PC-3 (cell line): ENCODE results near the gene SEC14L6. TPM values are rescaled to one million over a fixed set of nuclear protein-coding genes. Genes with fewer than 3 reads are reported as not detected.
A peak's percentile ranks its signal among the peaks of the same experiment; 100 is the strongest.

ENCODE experiments used
- ATAC-seq: fragments of 200-7000 bp; cut with Tn5 transposase; 2 replicates; pipeline ENCODE4 v1.9.1; 2020; ENCODE audit warnings: mild to moderate bottlenecking, moderate library complexity
- BruUV-seq: library from RNA; stranded (reverse); fragments of 400-500 nt; replicated peaks from 2 replicates; lab custom pipeline; 2021; lab: Mats Ljungman, UMichigan
- CTCF ChIA-PET: fragments of 300-600 bp; sonication (Branson Sonifier 250); formaldehyde crosslinking; loops from one replicate; lab custom pipeline; 2022; ENCODE audit warnings: antibody characterized with exemption; lab: Charles Lee
- POLR2A ChIA-PET: fragments of 300-600 bp; sonication (Branson Sonifier 250); formaldehyde crosslinking; loops from one replicate; lab custom pipeline; 2022; ENCODE audit warnings: antibody characterized with exemption; ENCODE audit not compliant: unreplicated experiment; lab: Charles Lee
- DNase-seq: peaks from one replicate; pipeline ENCODE4 v3.0.0-alpha.2; 2015
- H2AFZ ChIP-seq: fragments of 300-600 bp; sonication (generic); 2 replicates; pipeline ENCODE4 v1.6.0; 2016; ENCODE audit warnings: antibody characterized with exemption, low read length
- H3F3A ChIP-seq: fragments of 300-600 bp; sonication (generic); one replicate; pipeline ENCODE4 v1.6.0; 2017; ENCODE audit warnings: antibody characterized with exemption, low read length, control low read depth, mild to moderate bottlenecking; ENCODE audit not compliant: unreplicated experiment
- H3K27ac ChIP-seq: fragments of 300-600 bp; sonication (generic); 2 replicates; pipeline ENCODE4 v1.5.1; 2016; ENCODE audit warnings: mild to moderate bottlenecking, low read length
- H3K27me3 ChIP-seq: fragments of 300-600 bp; sonication (generic); 2 replicates; pipeline ENCODE4 v1.6.1; 2016; ENCODE audit warnings: low read length, mixed read lengths
- H3K36me3 ChIP-seq: fragments of 300-600 bp; sonication (generic); 2 replicates; pipeline ENCODE4 v1.6.1; 2016; ENCODE audit warnings: low read depth, mixed run types, low read length, mixed read lengths
- H3K4me1 ChIP-seq: fragments of 300-600 bp; sonication (generic); 2 replicates; pipeline ENCODE4 v1.5.1; 2016; ENCODE audit warnings: low read length; ENCODE audit not compliant: insufficient read depth
- H3K4me2 ChIP-seq: fragments of 300-600 bp; sonication (generic); 2 replicates; pipeline ENCODE4 v1.6.0; 2016; ENCODE audit warnings: low read length
- H3K4me3 ChIP-seq: fragments of 300-600 bp; sonication (generic); 2 replicates; pipeline ENCODE4 v1.5.1; 2016; ENCODE audit warnings: mild to moderate bottlenecking, low read length, mixed read lengths
- H3K79me2 ChIP-seq: fragments of 300-600 bp; sonication (generic); 2 replicates; pipeline ENCODE4 v1.6.1; 2017; ENCODE audit warnings: low read length, mixed read lengths
- H3K9ac ChIP-seq: fragments of 300-600 bp; sonication (generic); 2 replicates; pipeline ENCODE4 v1.6.0; 2016; ENCODE audit warnings: mild to moderate bottlenecking, low read length
- H3K9me2 ChIP-seq: fragments of 300-600 bp; sonication (generic); replicated peaks from 2 replicates; pipeline ENCODE4 v1.6.1; 2016; ENCODE audit warnings: mixed run types, low read length, mixed read lengths
- H3K9me3 ChIP-seq: fragments of 300-600 bp; sonication (generic); 2 replicates; pipeline ENCODE4 v1.6.1; 2016; ENCODE audit warnings: low read length, mixed read lengths
- H4K20me1 ChIP-seq: fragments of 300-600 bp; sonication (generic); 2 replicates; pipeline ENCODE4 v1.6.1; 2016; ENCODE audit warnings: low read length, mixed read lengths
- CTCF ChIP-seq: fragments of 300-600 bp; sonication (generic); conservative IDR thresholded peaks from 2 replicates; pipeline ENCODE4 v1.5.1; 2017; ENCODE audit warnings: antibody characterized with exemption, low read depth, mild to moderate bottlenecking, low read length
- EZH2 ChIP-seq: fragments of 300-600 bp; sonication (generic); IDR thresholded peaks from one replicate; pipeline ENCODE4 v1.6.1; 2017; ENCODE audit warnings: antibody characterized with exemption, mild to moderate bottlenecking, low read length; ENCODE audit not compliant: unreplicated experiment
- EZH2phosphoT487 ChIP-seq: fragments of 300-600 bp; sonication (generic); IDR thresholded peaks from 2 replicates; pipeline ENCODE4 v1.6.1; 2018; ENCODE audit warnings: mild to moderate bottlenecking, antibody characterized with exemption, low read length, borderline replicate concordance
- intact Hi-C: fragments of 100-400 bp; cut with micrococcal nuclease; formaldehyde crosslinking; loops from 2 replicates; pipeline ENCODE4 v1.9.0; 2023
- total RNA-seq: library from RNA; depleted of rRNA; stranded (reverse); fragments of >200 nt; gene quantifications from 2 replicates; pipeline ENCODE4 v1.2.3, GENCODE V29; 2014

SEC14L6 gene
- total RNA-seq, 1 experiment from 2014 or later, result not detected

GRCh38 chr22:30556388-30556787 lies 9.8 kb upstream of the SEC14L6 start:
- BruUV-seq, result no TSS peak
- ATAC-seq, result peak; percentile 60
- no peak overlapping the region for H3K9ac ChIP-seq
- no peaks in the 10 kb centered on the region for H4K20me1 ChIP-seq
- no peaks in the 10 kb centered on the region for H3K9me2 ChIP-seq
- no peaks in the 10 kb centered on the region for H3K9me3 ChIP-seq
- no peaks in the 10 kb centered on the region for H3F3A ChIP-seq
- no peaks in the 10 kb centered on the region for H3K4me1 ChIP-seq
- POLR2A ChIA-PET, result no interaction called here
- peak; percentile 9 for DNase-seq
- no peak overlapping the region for H3K27ac ChIP-seq
- no peak overlapping the region for H3K4me2 ChIP-seq
- intact Hi-C loops, result no loop called here
- no peak overlapping the region for H2AFZ ChIP-seq
- no peaks in the 10 kb centered on the region for H3K79me2 ChIP-seq
- no peak for TF ChIP-seq EZH2phosphoT487
- no peak for TF ChIP-seq EZH2
- peak; percentile 35; the same call in 1 of the 2 replicates for TF ChIP-seq CTCF
- CTCF ChIA-PET, result no interaction called here
- H3K36me3 ChIP-seq, result no peaks in the 10 kb centered on the region
- no peaks in the 10 kb centered on the region for H3K27me3 ChIP-seq
- no peak overlapping the region for H3K4me3 ChIP-seq

- TF ChIP-seq EZH2 (no peak), EZH2phosphoT487 (no peak), CTCF (no peak)
- Histone ChIP-seq H3K4me2 (no peak overlapping the region), H3K4me3 (no peak overlapping the region), H3K27me3 (no peaks in the 10 kb centered on the region), H3K4me1 (no peaks in the 10 kb centered on the region), H3K27ac (no peak overlapping the region), H3K9ac (no peak overlapping the region), H3K36me3 (no peaks in the 10 kb centered on the region), H3K9me3 (no peaks in the 10 kb centered on the region), H3K9me2 (no peaks in the 10 kb centered on the region), H3F3A (no peaks in the 10 kb centered on the region), H2AFZ (no peak overlapping the region), H4K20me1 (no peaks in the 10 kb centered on the region), H3K79me2 (no peaks in the 10 kb centered on the region)
- intact Hi-C loops, result no loop called here
- BruUV-seq, result no TSS peak
- ChIA-PET CTCF (interaction anchor here (0.6 kb wide), 1 partner anchor 358 kb away, joined by 5 read pairs; no protein-coding TSS in a partner anchor), POLR2A (no interaction called here)
- ATAC-seq (no peak), DNase-seq (no peak)
These were observed 9.0 kb upstream of the SEC14L6 start for GRCh38 chr22:30555282-30556210.

GRCh38 chr22:30553971-30554370 lies 7.4 kb upstream of the SEC14L6 start:
- Histone ChIP-seq H3K79me2 (no peaks in the 10 kb centered on the region), H2AFZ (no peak overlapping the region), H3K9me2 (no peaks in the 10 kb centered on the region), H3K4me3 (no peak overlapping the region), H3K36me3 (no peaks in the 10 kb centered on the region), H3K9ac (no peak overlapping the region), H3K4me1 (no peaks in the 10 kb centered on the region), H4K20me1 (no peaks in the 10 kb centered on the region), H3K27ac (no peak overlapping the region), H3K4me2 (no peak overlapping the region), H3F3A (no peaks in the 10 kb centered on the region), H3K9me3 (no peaks in the 10 kb centered on the region), H3K27me3 (no peaks in the 10 kb centered on the region)
- DNase-seq (no peak), ATAC-seq (no peak)
- intact Hi-C loops, result no loop called here
- POLR2A ChIA-PET, result no interaction called here
- TF ChIP-seq EZH2phosphoT487, result no peak
- CTCF ChIA-PET, result no interaction called here
- no TSS peak for BruUV-seq
